OCI-LY7 (cell line): ENCODE data around the gene MBTD1.

ENCODE experiments used
- CTCF ChIP-seq: fragments of 200-600 bp; sonication (generic); conservative IDR thresholded peaks from 2 replicates; pipeline ENCODE4 v1.5.1; 2014; ENCODE audit warnings: mild to moderate bottlenecking, antibody characterized with exemption, low read length, moderate library complexity, mixed read lengths
- EZH2phosphoT487 ChIP-seq: fragments of 200-600 bp; sonication (generic); IDR thresholded peaks from 2 replicates; pipeline ENCODE4 v1.6.1; 2018; ENCODE audit warnings: low read depth, borderline replicate concordance, mild to moderate bottlenecking, mixed run types, antibody characterized with exemption, low read length, moderate library complexity, mixed read lengths

- TF ChIP-seq CTCF (no peak), EZH2phosphoT487 (no peak)
These were observed 89.1 kb downstream of the MBTD1 start for GRCh38 chr17:51170736-51171135.
